Islet precursor cell (in vitro differentiated cells): ENCODE data around the gene SEMA3F.

ENCODE experiments used
- DNase-seq: peaks from one replicate; pipeline ENCODE4 v3.0.0-alpha.2; 2018

Gene SEMA3F

GRCh38 chr3:50154840-50155490, at the start of gene SEMA3F:
Gene SEMA3F, plus strand, starts transcription at chr3:50155324. Its CDS starts 4,299 bp downstream, at chr3:50159623.
- DNase-seq: peak; percentile 87

GRCh38 chr3:50111757-50112156, 43.4 kb upstream of the SEMA3F start:
- no peak for DNase-seq

GRCh38 chr3:50112462-50112861, 42.7 kb upstream of the SEMA3F start:
- no peak for DNase-seq

- DNase-seq: no peak
These were observed 38.0 kb upstream of the SEMA3F start for GRCh38 chr3:50117120-50117519.

GRCh38 chr3:50118237-50118636, 36.9 kb upstream of the SEMA3F start:
- no peak for DNase-seq

GRCh38 chr3:50119786-50120185, 35.3 kb upstream of the SEMA3F start:
- DNase-seq: no peak

GRCh38 chr3:50120364-50121071, 34.6 kb upstream of the SEMA3F start:
- no peak for DNase-seq

GRCh38 chr3:50121072-50122032, 33.8 kb upstream of the SEMA3F start:
- DNase-seq: peak; percentile 86

- DNase-seq: no peak
These were observed 33.1 kb upstream of the SEMA3F start for GRCh38 chr3:50122071-50122470.

GRCh38 chr3:50122661-50123391, 32.3 kb upstream of the SEMA3F start:
- DNase-seq: no peak

GRCh38 chr3:50123394-50124051, 31.6 kb upstream of the SEMA3F start:
- no peak for DNase-seq

- peak; percentile 52 for DNase-seq
These were observed 30.9 kb upstream of the SEMA3F start for GRCh38 chr3:50124052-50124799.

- no peak for DNase-seq
These were observed 30.3 kb upstream of the SEMA3F start for GRCh38 chr3:50124800-50125178.

- no peak for DNase-seq
These were observed 29.4 kb upstream of the SEMA3F start for GRCh38 chr3:50125541-50126286.

GRCh38 chr3:50126287-50127211, 28.6 kb upstream of the SEMA3F start:
- DNase-seq: no peak

GRCh38 chr3:50127251-50127691, 27.9 kb upstream of the SEMA3F start:
- no peak for DNase-seq

- DNase-seq: no peak
These were observed 27.1 kb upstream of the SEMA3F start for GRCh38 chr3:50128001-50128400.

GRCh38 chr3:50130436-50130835, 24.7 kb upstream of the SEMA3F start:
- peak; percentile 58 for DNase-seq
